H1 (cell line): ENCODE data around the gene MYLK3. TPM values are rescaled to one million over a fixed set of nuclear protein-coding genes. Genes with fewer than 3 reads are reported as not detected.

Source experiments
- CTCF ChIA-PET: fragments of 300-600 bp; sonication (Branson Sonifier 250); formaldehyde crosslinking; loops from one replicate; lab custom pipeline; 2021; ENCODE audit not compliant: partially characterized antibody; lab: Charles Lee
- POLR2A ChIA-PET: fragments of 300-600 bp; sonication (Branson Sonifier 250); formaldehyde crosslinking; loops from one replicate; lab custom pipeline; 2021; ENCODE audit warnings: inconsistent platforms; ENCODE audit not compliant: partially characterized antibody; lab: Charles Lee
- DNase-seq, 2 experiments: peaks; one replicate each; pipeline versions ENCODE4 v3.0.0 to v3.0.0-alpha.2; 2010 to 2022; ENCODE audit warnings: low spot score in 2 of 2, low read depth in 1 of 2, mixed read lengths in 1 of 2
- FAIRE-seq: peaks from 2 replicates; lab custom pipeline; 2011; peaks lifted over from hg19 to GRCh38; lab: Jason Lieb, UNC
- H2AFZ ChIP-seq: 2 replicates; pipeline ENCODE4 v1.8.1; 2012; ENCODE audit warnings: low read length, inconsistent platforms
- H2AK5ac ChIP-seq: 2 replicates; pipeline ENCODE4 v1.6.1; 2013; ENCODE audit warnings: low read depth, low read length
- H2BK120ac ChIP-seq: replicated peaks from 2 replicates; pipeline ENCODE3; 2013; ENCODE audit warnings: low read depth, low read length, inconsistent platforms
- H2BK12ac ChIP-seq: 2 replicates; pipeline ENCODE4 v1.6.1; 2013; ENCODE audit warnings: low read depth, low read length
- H2BK15ac ChIP-seq: 2 replicates; pipeline ENCODE4 v1.6.1; 2013; ENCODE audit warnings: low read length
- H2BK20ac ChIP-seq: 2 replicates; pipeline ENCODE4 v1.6.1; 2013; ENCODE audit warnings: low read length
- H2BK5ac ChIP-seq: 2 replicates; pipeline ENCODE4 v1.6.1; 2013; ENCODE audit warnings: low read depth, low read length
- H3K14ac ChIP-seq: 2 replicates; pipeline ENCODE4 v1.6.1; 2013; ENCODE audit warnings: inconsistent platforms; ENCODE audit not compliant: insufficient read length
- H3K18ac ChIP-seq: 2 replicates; pipeline ENCODE4 v1.6.1; 2013; ENCODE audit warnings: low read length; ENCODE audit errors: extremely low read depth
- H3K23ac ChIP-seq: 2 replicates; pipeline ENCODE4 v1.6.1; 2013; ENCODE audit warnings: inconsistent platforms; ENCODE audit not compliant: insufficient read length
- H3K23me2 ChIP-seq: 2 replicates; pipeline ENCODE4 v1.6.1; 2013; ENCODE audit warnings: low read depth, low read length
- H3K27ac ChIP-seq: 2 replicates; pipeline ENCODE4 v1.6.1; 2011; ENCODE audit warnings: low read depth, low read length, inconsistent platforms
- H3K27me3 ChIP-seq, 4 experiments: replicated peaks in 1 of 4; 1 replicate in 1 of 4; 2 replicates in 3 of 4; pipeline versions ENCODE4 v1.6.1 to v1.8.1; 2011 to 2013; ENCODE audit warnings: low read length in 3 of 4, mild to moderate bottlenecking in 3 of 4, inconsistent platforms in 2 of 4, mixed read lengths in 2 of 4, moderate library complexity in 1 of 4; ENCODE audit not compliant: control insufficient read depth in 3 of 4, insufficient read depth in 3 of 4; ENCODE audit errors: extremely low read depth in 1 of 4
- H3K36me3 ChIP-seq, 4 experiments: 2 replicates each; pipeline versions ENCODE4 v1.6.1 to v1.8.1; 2011 to 2013; ENCODE audit warnings: mild to moderate bottlenecking in 4 of 4, low read length in 3 of 4, moderate library complexity in 2 of 4, control low read depth in 1 of 4, inconsistent platforms in 1 of 4; ENCODE audit not compliant: insufficient read depth in 4 of 4, control insufficient read depth in 2 of 4
- H3K4ac ChIP-seq: replicated peaks from 2 replicates; pipeline ENCODE3; 2013; ENCODE audit warnings: low read length, low read depth, mixed read lengths, inconsistent platforms; ENCODE audit not compliant: insufficient read length
- H3K4me1 ChIP-seq, 4 experiments: replicated peaks in 1 of 4; 1 replicate in 1 of 4; 2 replicates in 3 of 4; pipeline versions ENCODE4 v1.6.1 to v1.8.1; 2011 to 2013; ENCODE audit warnings: low read length in 3 of 4, inconsistent platforms in 2 of 4, mixed read lengths in 1 of 4; ENCODE audit not compliant: insufficient read depth in 4 of 4, control insufficient read depth in 3 of 4
- H3K4me2 ChIP-seq, 2 experiments: 2 replicates each; pipeline versions ENCODE4 v1.6.1 to v1.8.1; 2011 to 2013; ENCODE audit warnings: low read depth in 2 of 2, low read length in 2 of 2, control low read depth in 1 of 2, inconsistent platforms in 1 of 2, mild to moderate bottlenecking in 1 of 2; ENCODE audit not compliant: insufficient read depth in 1 of 2
- H3K4me3 ChIP-seq, 4 experiments: fragments of 200-600, 300-600 bp in 1 of 4; sonication (generic), shearing (Covaris generic), sonication (Bioruptor Twin) in 1 of 4; 2 replicates each; pipeline versions ENCODE4 v1.5.1 to v1.8.1; 2011 to 2016; ENCODE audit warnings: low read length in 4 of 4, low read depth in 3 of 4, control low read depth in 2 of 4, inconsistent platforms in 2 of 4, mild to moderate bottlenecking in 2 of 4, mixed read lengths in 1 of 4, moderate library complexity in 1 of 4; ENCODE audit not compliant: insufficient read depth in 2 of 4; ENCODE audit errors: extremely low read depth in 1 of 4
- H3K56ac ChIP-seq: replicated peaks from 2 replicates; pipeline ENCODE3; 2013; ENCODE audit warnings: low read depth, mild to moderate bottlenecking, mixed read lengths, low read length, inconsistent platforms; ENCODE audit not compliant: insufficient read length
- H3K79me1 ChIP-seq: 2 replicates; pipeline ENCODE4 v1.6.1; 2013; ENCODE audit warnings: low read depth, low read length, control low read depth
- H3K79me2 ChIP-seq, 2 experiments: 2 replicates each; pipeline versions ENCODE4 v1.6.1 to v1.8.1; 2012 to 2013; ENCODE audit warnings: low read length in 2 of 2, mild to moderate bottlenecking in 2 of 2, inconsistent platforms in 1 of 2; ENCODE audit not compliant: insufficient read depth in 2 of 2, control insufficient read depth in 1 of 2
- H3K9ac ChIP-seq, 4 experiments: replicated peaks in 1 of 4; 1 replicate in 1 of 4; 2 replicates in 3 of 4; pipeline versions ENCODE4 v1.6.1 to v1.8.1; 2011 to 2013; ENCODE audit warnings: low read depth in 3 of 4, low read length in 3 of 4, control low read depth in 2 of 4, mild to moderate bottlenecking in 2 of 4, moderate library complexity in 2 of 4, inconsistent platforms in 1 of 4; ENCODE audit errors: extremely low read depth in 1 of 4
- H3K9me3 ChIP-seq, 2 experiments: 2 replicates each; pipeline versions ENCODE4 v1.6.1 to v1.8.1; 2012 to 2013; ENCODE audit warnings: mild to moderate bottlenecking in 2 of 2, moderate library complexity in 2 of 2, control low read depth in 1 of 2, inconsistent platforms in 1 of 2, low read depth in 1 of 2, low read length in 1 of 2, mixed read lengths in 1 of 2; ENCODE audit not compliant: insufficient read depth in 2 of 2
- H4K20me1 ChIP-seq, 2 experiments: replicated peaks in 1 of 2; 2 replicates each; pipeline versions ENCODE3 to v1.8.1; 2011 to 2013; ENCODE audit warnings: inconsistent platforms in 2 of 2, low read length in 2 of 2, mild to moderate bottlenecking in 1 of 2; ENCODE audit not compliant: insufficient read depth in 2 of 2, control insufficient read depth in 1 of 2
- H4K5ac ChIP-seq: 2 replicates; pipeline ENCODE4 v1.6.1; 2013; ENCODE audit warnings: low read length, low read depth, mixed read lengths, inconsistent platforms; ENCODE audit not compliant: insufficient read length
- H4K8ac ChIP-seq: 2 replicates; pipeline ENCODE4 v1.8.0; 2013; ENCODE audit warnings: mild to moderate bottlenecking, moderate library complexity, low read length, inconsistent platforms; ENCODE audit not compliant: insufficient read depth; ENCODE audit errors: extremely low read depth
- H4K91ac ChIP-seq: replicated peaks from 2 replicates; pipeline ENCODE3; 2013; ENCODE audit warnings: low read length, mixed read lengths, inconsistent platforms; ENCODE audit not compliant: insufficient read length
- BACH1 ChIP-seq: IDR thresholded peaks from 2 replicates; pipeline ENCODE4 v1.6.1; 2012; ENCODE audit warnings: low read length, improper control_type of control experiment
- NANOG ChIP-seq: IDR thresholded peaks from 2 replicates; pipeline ENCODE4 v1.6.1; 2011; ENCODE audit warnings: low read length, low read depth, mild to moderate bottlenecking, inconsistent platforms; ENCODE audit not compliant: insufficient read depth, poor library complexity, severe bottlenecking
- RXRA ChIP-seq: IDR thresholded peaks from 2 replicates; pipeline ENCODE4 v1.6.1; 2011; ENCODE audit warnings: low read depth, mild to moderate bottlenecking, low read length, moderate library complexity; ENCODE audit not compliant: insufficient read depth
- SUZ12 ChIP-seq: fragments of 200-600 bp; sonication (generic); IDR thresholded peaks from 2 replicates; pipeline ENCODE4 v1.6.1; 2012; ENCODE audit warnings: mild to moderate bottlenecking, inconsistent platforms, low read length, moderate library complexity, mixed read lengths
- WGBS, 2 experiments: shearing (Covaris generic) in 1 of 2; methylation state at CpG; one replicate each; pipeline versions ENCODE4 v1.1.6 to v1.1.7; 2013 to 2015; ENCODE audit warnings: low lambda C conversion rate in 2 of 2, mixed read lengths in 2 of 2, inconsistent platforms in 1 of 2, low coverage in 1 of 2, missing lambda C conversion rate in 1 of 2; ENCODE audit not compliant: insufficient replicate concordance in 2 of 2, insufficient coverage in 1 of 2, insufficient read length in 1 of 2; ENCODE audit errors: extremely low coverage in 1 of 2, missing lambda C conversion rate in 1 of 2; 5-methylcytosine and 5-hydroxymethylcytosine counted together
- polyA plus RNA-seq, 7 experiments: library from polyadenylated mRNA; depleted of rRNA in 3 of 7; stranded (reverse) in 5 of 7; unstranded in 2 of 7; fragments of >200 nt in 5 of 7; fragments of 200-250 nt in 2 of 7; gene quantifications; 1 replicate in 5 of 7; 2 replicates in 1 of 7; 4 replicates in 1 of 7; pipeline versions ENCODE4 v1.2.1 to v1.2.3, GENCODE V29; 2011 to 2013; ENCODE audit warnings: missing spikeins in 2 of 7, mixed read lengths in 2 of 7
- total RNA-seq: library from RNA; stranded (reverse); fragmentation: NEBNext Ultra II Directional; extraction: Animal tissue kit (Norgen Biotek cat#: 25700); gene quantifications from 2 replicates; pipeline ENCODE4 v1.2.1, GENCODE V29; 2021
- TF ChIP-seq, protein P1 (sequence below), 3 experiments: IDR thresholded peaks; 1 replicate in 2 of 3; 2 replicates in 1 of 3; pipeline versions ENCODE4 v1.5.1 to v1.6.1; 2011; ENCODE audit warnings: low read length in 3 of 3, mild to moderate bottlenecking in 3 of 3, inconsistent platforms in 2 of 3, low read depth in 1 of 3, moderate library complexity in 1 of 3; ENCODE audit not compliant: insufficient read depth in 1 of 3; ENCODE audit errors: control extremely low read depth in 1 of 3
- TF ChIP-seq, protein P2 (sequence below): IDR thresholded peaks from 2 replicates; pipeline ENCODE4 v1.6.1; 2011; ENCODE audit warnings: low read length, improper control_type of control experiment

The MYLK3 gene
- total and polyA plus RNA-seq, 2 of the 8 experiments (the other 6 are each of a cell fraction or from before 2014, with no cell fraction given), result 0.14 to 0.35 TPM

DNA sequence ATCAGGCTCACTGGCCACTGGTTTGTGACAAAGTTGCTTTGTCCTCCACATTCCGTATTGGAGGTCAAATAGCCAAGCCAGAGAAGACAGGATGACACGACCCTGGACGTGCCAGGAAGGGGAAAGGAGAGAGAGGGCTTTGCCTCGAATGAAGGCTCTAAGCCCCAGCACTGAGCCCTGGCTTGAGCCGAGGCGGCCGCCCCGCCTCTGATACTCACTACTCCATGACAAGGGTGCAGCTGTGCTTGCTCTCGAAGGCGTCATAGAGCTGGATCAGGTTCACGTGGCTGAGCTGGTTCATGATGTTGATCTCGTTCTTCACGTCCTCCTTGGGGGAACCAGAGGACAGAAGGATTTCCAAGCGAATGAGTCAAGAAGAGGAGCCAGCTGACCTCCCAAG, 19.3 kb downstream of the MYLK3 start:
- Histone ChIP-seq H3K79me1 (no peaks in the 10 kb centered on the region), H3K9ac (no peak overlapping the region), H2BK120ac (no peak overlapping the region), H4K8ac (no peak overlapping the region), H3K27me3 (no peaks in the 10 kb centered on the region), H3K27ac (no peak overlapping the region), H3K14ac (no peak overlapping the region), H3K4me1 (no peaks in the 10 kb centered on the region), H3K36me3 (no peaks in the 10 kb centered on the region), H3K23ac (no peak overlapping the region), H3K4ac (no peak overlapping the region), H2BK12ac (no peak overlapping the region), H3K56ac (no peak overlapping the region), H3K23me2 (no peaks in the 10 kb centered on the region), H2BK15ac (no peak overlapping the region), H2BK5ac (no peak overlapping the region), H2BK20ac (no peak overlapping the region), H4K91ac (no peak overlapping the region), H3K18ac (no peak overlapping the region), H3K4me3 (no peak overlapping the region), H3K9me3 (0 out of 4 replicates have a peak, but pooled peaks cover 0 to 2% of the 10 kb centered on the region in 2 experiments), H3K4me2 (no peak overlapping the region), H4K20me1 (no peaks in the 10 kb centered on the region), H4K5ac (no peak overlapping the region), H2AK5ac (no peak overlapping the region), H2AFZ (no peak overlapping the region), H3K79me2 (no peaks in the 10 kb centered on the region)
- FAIRE-seq (no peak), DNase-seq (no peak)
- TF ChIP-seq SUZ12 (no peak), RXRA (no peak), BACH1 (no peak), NANOG (no peak)
- TF ChIP-seq, protein P1, sequence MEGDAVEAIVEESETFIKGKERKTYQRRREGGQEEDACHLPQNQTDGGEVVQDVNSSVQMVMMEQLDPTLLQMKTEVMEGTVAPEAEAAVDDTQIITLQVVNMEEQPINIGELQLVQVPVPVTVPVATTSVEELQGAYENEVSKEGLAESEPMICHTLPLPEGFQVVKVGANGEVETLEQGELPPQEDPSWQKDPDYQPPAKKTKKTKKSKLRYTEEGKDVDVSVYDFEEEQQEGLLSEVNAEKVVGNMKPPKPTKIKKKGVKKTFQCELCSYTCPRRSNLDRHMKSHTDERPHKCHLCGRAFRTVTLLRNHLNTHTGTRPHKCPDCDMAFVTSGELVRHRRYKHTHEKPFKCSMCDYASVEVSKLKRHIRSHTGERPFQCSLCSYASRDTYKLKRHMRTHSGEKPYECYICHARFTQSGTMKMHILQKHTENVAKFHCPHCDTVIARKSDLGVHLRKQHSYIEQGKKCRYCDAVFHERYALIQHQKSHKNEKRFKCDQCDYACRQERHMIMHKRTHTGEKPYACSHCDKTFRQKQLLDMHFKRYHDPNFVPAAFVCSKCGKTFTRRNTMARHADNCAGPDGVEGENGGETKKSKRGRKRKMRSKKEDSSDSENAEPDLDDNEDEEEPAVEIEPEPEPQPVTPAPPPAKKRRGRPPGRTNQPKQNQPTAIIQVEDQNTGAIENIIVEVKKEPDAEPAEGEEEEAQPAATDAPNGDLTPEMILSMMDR (IDR thresholded peaks at IDR 0.05; ENCODE audit: control extremely low read depth in 1 of 3, insufficient read depth in 1 of 3, low read depth in 1 of 3, low read length in 3 of 3), result no peak
- TF ChIP-seq, protein P2, sequence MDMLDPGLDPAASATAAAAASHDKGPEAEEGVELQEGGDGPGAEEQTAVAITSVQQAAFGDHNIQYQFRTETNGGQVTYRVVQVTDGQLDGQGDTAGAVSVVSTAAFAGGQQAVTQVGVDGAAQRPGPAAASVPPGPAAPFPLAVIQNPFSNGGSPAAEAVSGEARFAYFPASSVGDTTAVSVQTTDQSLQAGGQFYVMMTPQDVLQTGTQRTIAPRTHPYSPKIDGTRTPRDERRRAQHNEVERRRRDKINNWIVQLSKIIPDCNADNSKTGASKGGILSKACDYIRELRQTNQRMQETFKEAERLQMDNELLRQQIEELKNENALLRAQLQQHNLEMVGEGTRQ, result no peak
- WGBS, 2 experiments, result 91% methylated on average over 14 of the region's 14 CpGs; no CpG with 5 or more reads in 1 of the 2 experiments
- ChIA-PET POLR2A (interaction anchor here (1.2 to 1.4 kb wide), 3 partner anchors 28 to 42 kb away, joined by 3 to 4 read pairs (median 3); partner anchors contain the start of gene ORC6), CTCF (interaction anchor here (1.3 to 1.5 kb wide), 2 partner anchors 8 to 29 kb away, joined by 3 to 4 read pairs; no protein-coding TSS in a partner anchor)
